A549 (cell line): Measurements from ENCODE around the gene MPZL2. TPM values are rescaled to one million over a fixed set of nuclear protein-coding genes. Genes with fewer than 3 reads are reported as not detected.

Experiments
- ATAC-seq, 2 experiments: fragments of 200-7000 bp in 1 of 2; fragments of >200 bp in 1 of 2; cut with Nextera tagmentation in 1 of 2; cut with Tn5 transposase in 1 of 2; 3 replicates each; pipeline versions ENCODE4 v1.8.0 to v1.9.1; 2018 to 2020; ENCODE audit warnings: mild to moderate bottlenecking in 1 of 2, moderate library complexity in 1 of 2
- CTCF ChIA-PET: fragments of 300-600 bp; sonication (Branson Sonifier 250); formaldehyde crosslinking; extraction: SDS; loops from one replicate; lab custom pipeline; 2021; ENCODE audit warnings: antibody characterized with exemption, inconsistent platforms; lab: Yijun Ruan, JAX
- POLR2A ChIA-PET: fragments of 350-600 bp; formaldehyde crosslinking; extraction: SDS; loops from one replicate; lab custom pipeline; 2021; ENCODE audit warnings: antibody characterized with exemption, inconsistent platforms; lab: Yijun Ruan, JAX
- DNase-seq, 2 experiments: peaks; one replicate each; pipeline versions ENCODE4 v3.0.0 to v3.0.0-alpha.2; 2011 to 2016; ENCODE audit warnings: low read depth in 1 of 2, low spot score in 1 of 2
- FAIRE-seq: peaks from 2 replicates; lab custom pipeline; 2011; peaks lifted over from hg19 to GRCh38; lab: Jason Lieb, UNC
- H3K27ac ChIP-seq, 2 experiments: fragments of >200 bp; sonication (Bioruptor Twin); formaldehyde crosslinking; 3 replicates each; pipeline ENCODE4 v1.5.1; 2016 to 2017
- H3K4me1 ChIP-seq: fragments of >200 bp; sonication (Bioruptor Twin); formaldehyde crosslinking; 3 replicates; pipeline ENCODE4 v1.6.1; 2016
- H3K4me2 ChIP-seq: fragments of >200 bp; sonication (Bioruptor Twin); formaldehyde crosslinking; 3 replicates; pipeline ENCODE4 v1.6.1; 2016
- H3K4me3 ChIP-seq: fragments of >200 bp; sonication (Bioruptor Twin); formaldehyde crosslinking; 3 replicates; pipeline ENCODE4 v1.5.1; 2016
- H3K9me3 ChIP-seq: fragments of >200 bp; sonication (Bioruptor Twin); formaldehyde crosslinking; 3 replicates; pipeline ENCODE4 v1.6.1; 2016
- FOSB ChIP-seq: fragments of 250-450 bp; sonication (Bioruptor Pico); IDR thresholded peaks from 2 replicates; pipeline ENCODE4 v1.5.0; 2020; ENCODE audit warnings: mild to moderate bottlenecking, moderate library complexity
- GATA3 ChIP-seq: IDR thresholded peaks from 2 replicates; pipeline ENCODE4 v1.6.1; 2012; ENCODE audit warnings: borderline replicate concordance
- HES2 ChIP-seq: fragments of >200 bp; sonication (Bioruptor Twin); formaldehyde crosslinking; IDR thresholded peaks from 2 replicates; pipeline ENCODE4 v1.6.1; 2016
- ZSCAN20 ChIP-seq: fragments of 250-450 bp; sonication (Bioruptor Pico); IDR thresholded peaks from 2 replicates; pipeline ENCODE4 v1.8.0; 2022; ENCODE audit warnings: mild to moderate bottlenecking, moderate library complexity
- WGBS: methylation state at CpG from one replicate; pipeline ENCODE4 v1.1.6; 2017; ENCODE audit errors: missing lambda C conversion rate; 5-methylcytosine and 5-hydroxymethylcytosine counted together
- polyA plus RNA-seq, 4 experiments: library from polyadenylated mRNA; depleted of rRNA in 3 of 4; stranded (reverse); fragments of >200 nt; fragmentation: RNase III in 1 of 4; extraction: RNeasy Plus Mini Kit Qiagen cat#74134 plus additional on column Dnase treatment in 1 of 4; gene quantifications; 2 replicates in 3 of 4; 3 replicates in 1 of 4; pipeline ENCODE4 v1.2.3, GENCODE V29; 2011 to 2017
- small RNA-seq, 6 experiments: library from RNA; depleted of rRNA; stranded (forward); fragments of <200 nt; gene quantifications; one replicate each; pipeline ENCODE3, GENCODE V24; 2012

The MPZL2 gene
- polyA plus RNA-seq, 2 of the 4 experiments (the other 2 are of a cell fraction): 0.14 TPM; not detected in 1

GRCh38 chr11:118205606-118206378, 58.3 kb downstream of the MPZL2 start:
- ChIA-PET POLR2A (no interaction called here), CTCF (no interaction called here)
- no peak for TF ChIP-seq FOSB (CRISPR knock-in tag)
- TF ChIP-seq GATA3: no peak
- TF ChIP-seq HES2: no peak
- no peak for TF ChIP-seq ZSCAN20 (CRISPR knock-in tag)
- Histone ChIP-seq H3K9me3 (no peaks in the 10 kb centered on the region), H3K4me1 (no peaks in the 10 kb centered on the region), H3K27ac (no peak overlapping the region), H3K4me3 (no peak overlapping the region), H3K4me2 (no peak overlapping the region)
- WGBS: 56% methylated on average over 9 of the region's 9 CpGs
- ATAC-seq (no peak), FAIRE-seq (no peak), DNase-seq (no peak)

Small RNAs within 50 kb of the gene (small RNA-seq; reads per million reads assigned to genes)
- gene HSPE1P18: 0 to 0.26 (median 0) reads per million in 6 experiments

Other genes with a start within 250 kb of the MPZL2 start
- not detected in 2 replicates for gene TMPRSS4, start 187.2 kb downstream of the MPZL2 start, polyA plus RNA-seq (2011; rRNA removed)
- not detected in 3 replicates for gene TMPRSS4, start 187.2 kb downstream of the MPZL2 start, polyA plus RNA-seq (2017; fragmentation: RNase III; extraction: RNeasy Plus Mini Kit Qiagen cat#74134 plus additional on column Dnase treatment)
- gene SMIM35, start 177.3 kb downstream of the MPZL2 start, polyA plus RNA-seq (2011; rRNA removed): not detected in 2 replicates
- not detected in 3 replicates for gene SMIM35, start 177.3 kb downstream of the MPZL2 start, polyA plus RNA-seq (2017; fragmentation: RNase III; extraction: RNeasy Plus Mini Kit Qiagen cat#74134 plus additional on column Dnase treatment)
- 0.04 and 0.12 TPM in 2 replicates for gene SCN4B, start 111.5 kb downstream of the MPZL2 start, polyA plus RNA-seq (2011; rRNA removed)
- 0.03 to 0.04 TPM in 2 of 3 replicates, not detected in the other for gene SCN4B, start 111.5 kb downstream of the MPZL2 start, polyA plus RNA-seq (2017; fragmentation: RNase III; extraction: RNeasy Plus Mini Kit Qiagen cat#74134 plus additional on column Dnase treatment)
- not detected in 2 replicates for gene SCN2B, start 87.7 kb downstream of the MPZL2 start, polyA plus RNA-seq (2011; rRNA removed)
- gene SCN2B, start 87.7 kb downstream of the MPZL2 start, polyA plus RNA-seq (2017; fragmentation: RNase III; extraction: RNeasy Plus Mini Kit Qiagen cat#74134 plus additional on column Dnase treatment): not detected in 3 replicates
- not detected in 2 replicates for gene JAML, start 39.3 kb downstream of the MPZL2 start, polyA plus RNA-seq (2011; rRNA removed)
- gene JAML, start 39.3 kb downstream of the MPZL2 start, polyA plus RNA-seq (2017; fragmentation: RNase III; extraction: RNeasy Plus Mini Kit Qiagen cat#74134 plus additional on column Dnase treatment): not detected in 3 replicates
- gene MPZL3, start 11.9 kb downstream of the MPZL2 start, polyA plus RNA-seq (2011; rRNA removed): 0.75 and 1.0 TPM in 2 replicates
- 0.33 to 0.47 TPM (median 0.34 TPM) in 3 replicates for gene MPZL3, start 11.9 kb downstream of the MPZL2 start, polyA plus RNA-seq (2017; fragmentation: RNase III; extraction: RNeasy Plus Mini Kit Qiagen cat#74134 plus additional on column Dnase treatment)
- gene CD3E, start 40.4 kb upstream of the MPZL2 start, polyA plus RNA-seq (2011; rRNA removed): not detected in 2 replicates
- gene CD3E, start 40.4 kb upstream of the MPZL2 start, polyA plus RNA-seq (2017; fragmentation: RNase III; extraction: RNeasy Plus Mini Kit Qiagen cat#74134 plus additional on column Dnase treatment): not detected in 3 replicates
- not detected in 2 replicates for gene CD3D, start 78.4 kb upstream of the MPZL2 start, polyA plus RNA-seq (2011; rRNA removed)
- not detected in 3 replicates for gene CD3D, start 78.4 kb upstream of the MPZL2 start, polyA plus RNA-seq (2017; fragmentation: RNase III; extraction: RNeasy Plus Mini Kit Qiagen cat#74134 plus additional on column Dnase treatment)
- gene CD3G, start 80.0 kb upstream of the MPZL2 start, polyA plus RNA-seq (2011; rRNA removed): not detected in 2 replicates
- gene CD3G, start 80.0 kb upstream of the MPZL2 start, polyA plus RNA-seq (2017; fragmentation: RNase III; extraction: RNeasy Plus Mini Kit Qiagen cat#74134 plus additional on column Dnase treatment): not detected in 3 replicates
- gene UBE4A, start 95.3 kb upstream of the MPZL2 start, polyA plus RNA-seq (2011; rRNA removed): 18.9 and 28.7 TPM in 2 replicates
- gene UBE4A, start 95.3 kb upstream of the MPZL2 start, polyA plus RNA-seq (2017; fragmentation: RNase III; extraction: RNeasy Plus Mini Kit Qiagen cat#74134 plus additional on column Dnase treatment): 11.4 to 12.1 TPM (median 11.9 TPM) in 3 replicates
- 242 and 337 TPM in 2 replicates for gene ATP5MG, start 137.3 kb upstream of the MPZL2 start, polyA plus RNA-seq (2011; rRNA removed)
- 437 to 446 TPM (median 438 TPM) in 3 replicates for gene ATP5MG, start 137.3 kb upstream of the MPZL2 start, polyA plus RNA-seq (2017; fragmentation: RNase III; extraction: RNeasy Plus Mini Kit Qiagen cat#74134 plus additional on column Dnase treatment)
- 20.3 and 28.4 TPM in 2 replicates for gene KMT2A, start 172.2 kb upstream of the MPZL2 start, polyA plus RNA-seq (2011; rRNA removed)
- gene KMT2A, start 172.2 kb upstream of the MPZL2 start, polyA plus RNA-seq (2017; fragmentation: RNase III; extraction: RNeasy Plus Mini Kit Qiagen cat#74134 plus additional on column Dnase treatment): 6.8 to 9.7 TPM (median 7.1 TPM) in 3 replicates